GM12864 (cell line): ENCODE measurements around the gene MAG.
"Not testable (repeated sequence)": the region's sequence is repeated elsewhere in the genome, so short reads cannot be mapped to it uniquely, and the experiment has no call there.

Experiments
- DNase-seq: peaks from one replicate; pipeline ENCODE4 v3.0.0-alpha.2; 2011; ENCODE audit warnings: low read depth
- H3K4me3 ChIP-seq: 2 replicates; pipeline ENCODE4 v1.5.1; 2011; ENCODE audit warnings: mild to moderate bottlenecking, low read depth, low read length, control low read depth
- CTCF ChIP-seq: IDR thresholded peaks from 2 replicates; pipeline ENCODE4 v1.5.1; 2011; ENCODE audit warnings: low read depth, mild to moderate bottlenecking, moderate library complexity, low read length, control low read depth, inconsistent platforms; ENCODE audit errors: missing control alignments

The MAG gene

DNA sequence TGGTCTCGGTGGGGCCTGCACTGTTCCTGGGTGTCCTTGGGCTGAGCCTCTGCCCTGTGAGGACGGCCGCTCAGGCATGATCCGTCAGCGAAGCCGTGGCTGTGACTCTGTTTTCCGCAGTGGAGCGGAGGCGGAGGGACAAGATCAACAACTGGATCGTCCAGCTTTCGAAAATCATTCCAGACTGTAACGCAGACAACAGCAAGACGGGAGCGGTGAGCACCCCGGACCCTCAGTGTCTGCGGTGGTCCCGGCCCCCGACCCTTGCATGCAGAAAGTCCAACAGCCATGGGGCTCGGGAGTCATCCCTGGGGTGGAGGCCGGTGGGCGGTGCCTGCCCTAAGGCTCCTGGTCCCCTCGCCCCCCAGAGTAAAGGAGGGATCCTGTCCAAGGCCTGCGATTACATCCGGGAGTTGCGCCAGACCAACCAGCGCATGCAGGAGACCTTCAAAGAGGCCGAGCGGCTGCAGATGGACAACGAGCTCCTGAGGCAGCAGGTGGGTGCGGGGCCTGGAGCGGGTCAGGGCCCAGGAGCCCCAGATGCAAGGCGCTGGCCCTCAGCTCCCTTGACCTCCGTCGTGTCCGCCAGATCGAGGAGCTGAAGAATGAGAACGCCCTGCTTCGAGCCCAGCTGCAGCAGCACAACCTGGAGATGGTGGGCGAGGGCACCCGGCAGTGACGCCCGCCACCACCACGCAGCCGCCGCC lies 13.2 kb upstream of the MAG start:
- DNase-seq: no peak
- no peak for TF ChIP-seq CTCF
- no peak overlapping the region for H3K4me3 ChIP-seq

DNA sequence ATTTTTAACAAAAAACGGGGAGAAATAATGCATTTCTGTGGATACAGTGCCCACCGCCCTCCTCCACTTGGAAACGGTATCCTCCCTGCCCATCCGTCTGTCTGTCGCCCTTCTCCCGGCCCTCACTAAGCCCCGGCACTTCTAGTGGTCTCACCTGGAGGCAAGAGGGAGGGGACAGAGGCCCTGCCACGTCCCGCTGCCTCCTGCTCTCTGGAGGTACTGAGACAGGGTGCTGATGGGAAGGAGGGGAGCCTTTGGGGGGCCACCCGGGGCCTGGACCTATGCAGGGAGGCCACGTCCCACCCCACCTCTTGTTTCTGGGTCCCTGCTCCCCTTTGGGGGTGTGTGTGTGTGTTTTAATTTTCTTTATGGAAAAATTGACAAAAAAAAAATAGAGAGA lies 12.6 kb upstream of the MAG start:
- DNase-seq: no peak
- no peak overlapping the region for H3K4me3 ChIP-seq
- TF ChIP-seq CTCF: no peak

GRCh38 chr19:35279985-35280821 lies 11.8 kb upstream of the MAG start:
- DNase-seq: no peak
- TF ChIP-seq CTCF: no peak

GRCh38 chr19:35281303-35281702 lies 10.7 kb upstream of the MAG start:
- DNase-seq: no peak
- TF ChIP-seq CTCF: no peak
- H3K4me3 ChIP-seq: no peak overlapping the region

More at GRCh38 chr19:35279985-35280821, 11.8 kb upstream of the MAG start:
- no peak overlapping the region for H3K4me3 ChIP-seq

- DNase-seq: no peak
- TF ChIP-seq CTCF: no peak
- H3K4me3 ChIP-seq: no peak overlapping the region
Measured at GRCh38 chr19:35284153-35285094, 7.5 kb upstream of the MAG start.

- H3K4me3 ChIP-seq: no peak overlapping the region
- DNase-seq: no peak
- no peak for TF ChIP-seq CTCF
Measured at GRCh38 chr19:35285095-35285449, 6.9 kb upstream of the MAG start.

DNA sequence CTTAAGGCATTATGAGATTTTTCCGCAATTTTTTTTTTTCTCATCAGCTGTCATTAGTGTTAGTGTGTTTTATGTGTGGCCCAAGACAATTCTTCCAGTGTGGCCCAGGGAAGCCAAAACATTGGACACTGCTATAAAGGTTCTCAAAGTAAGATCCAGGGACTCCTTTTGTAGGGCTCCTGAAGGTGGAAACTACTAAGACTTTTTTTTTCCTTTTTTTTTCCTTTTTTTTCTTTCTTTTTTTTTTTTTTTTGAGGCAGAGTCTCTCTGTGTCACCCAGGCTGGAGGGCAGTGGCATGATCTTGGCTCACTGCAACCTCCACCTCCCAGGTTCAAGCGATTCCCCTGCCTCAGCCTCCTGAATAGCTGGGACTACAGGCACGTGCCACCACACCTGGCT lies 6.5 kb upstream of the MAG start:
- H3K4me3 ChIP-seq, DNase-seq: not testable (repeated sequence)

DNA sequence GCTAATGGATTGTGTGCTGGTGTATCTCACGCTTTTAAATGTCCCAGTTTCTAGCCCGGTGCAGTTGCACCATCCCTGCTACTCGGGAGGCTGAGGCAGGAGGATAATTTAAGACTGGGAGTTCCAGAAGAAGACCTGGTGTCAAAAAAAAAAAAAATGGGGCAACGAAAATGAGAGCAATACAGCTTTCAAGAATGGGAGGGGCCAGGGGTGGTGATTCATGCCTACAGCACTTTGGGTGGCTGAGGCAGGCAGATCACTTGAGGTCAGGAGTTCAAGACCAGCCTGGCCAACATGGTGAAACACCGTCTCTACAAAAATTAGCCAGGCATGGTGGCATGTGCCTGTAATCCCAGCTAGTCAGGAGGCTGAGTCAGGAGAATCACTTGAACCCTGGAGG lies 5.9 kb upstream of the MAG start:
- not testable (repeated sequence) for DNase-seq, H3K4me3 ChIP-seq
